HEK293 (cell line): ENCODE data around the gene MORN1.

Experiments used
- SP2 ChIP-seq: fragments of 450-650 bp; formaldehyde crosslinking; IDR thresholded peaks from 2 replicates; pipeline ENCODE4 v1.5.1; 2016; ENCODE audit warnings: missing biosample characterization, missing genetic modification characterization
- ZNF114 ChIP-seq: fragments of 450-650 bp; formaldehyde crosslinking; IDR thresholded peaks from 2 replicates; pipeline ENCODE4 v1.5.0; 2017; ENCODE audit warnings: missing biosample characterization, missing genetic modification characterization
- ZNF274 ChIP-seq, 2 experiments: fragments of 200-500 bp in 1 of 2; fragments of 450-650 bp in 1 of 2; sonication (Bioruptor generic) in 1 of 2; formaldehyde crosslinking in 1 of 2; IDR thresholded peaks; 2 replicates each; pipeline versions ENCODE4 v1.5.1 to v1.6.1; 2014 to 2016; ENCODE audit warnings: borderline replicate concordance in 1 of 2, inconsistent platforms in 1 of 2, low read length in 1 of 2, missing biosample characterization in 1 of 2, missing genetic modification characterization in 1 of 2
- ZNF416 ChIP-seq: fragments of 450-650 bp; formaldehyde crosslinking; IDR thresholded peaks from 2 replicates; pipeline ENCODE4 v1.5.1; 2016; ENCODE audit warnings: missing biosample characterization, missing genetic modification characterization
- TF ChIP-seq, protein P1 (sequence below): fragments of 450-650 bp; formaldehyde crosslinking; IDR thresholded peaks from 2 replicates; pipeline ENCODE4 v1.5.1; 2016; ENCODE audit warnings: missing biosample characterization, missing genetic modification characterization
- TF ChIP-seq, protein P2 (sequence below): fragments of 450-650 bp; formaldehyde crosslinking; IDR thresholded peaks from 2 replicates; pipeline ENCODE4 v1.5.1; 2016; ENCODE audit warnings: missing biosample characterization, missing genetic modification characterization, low read depth

DNA sequence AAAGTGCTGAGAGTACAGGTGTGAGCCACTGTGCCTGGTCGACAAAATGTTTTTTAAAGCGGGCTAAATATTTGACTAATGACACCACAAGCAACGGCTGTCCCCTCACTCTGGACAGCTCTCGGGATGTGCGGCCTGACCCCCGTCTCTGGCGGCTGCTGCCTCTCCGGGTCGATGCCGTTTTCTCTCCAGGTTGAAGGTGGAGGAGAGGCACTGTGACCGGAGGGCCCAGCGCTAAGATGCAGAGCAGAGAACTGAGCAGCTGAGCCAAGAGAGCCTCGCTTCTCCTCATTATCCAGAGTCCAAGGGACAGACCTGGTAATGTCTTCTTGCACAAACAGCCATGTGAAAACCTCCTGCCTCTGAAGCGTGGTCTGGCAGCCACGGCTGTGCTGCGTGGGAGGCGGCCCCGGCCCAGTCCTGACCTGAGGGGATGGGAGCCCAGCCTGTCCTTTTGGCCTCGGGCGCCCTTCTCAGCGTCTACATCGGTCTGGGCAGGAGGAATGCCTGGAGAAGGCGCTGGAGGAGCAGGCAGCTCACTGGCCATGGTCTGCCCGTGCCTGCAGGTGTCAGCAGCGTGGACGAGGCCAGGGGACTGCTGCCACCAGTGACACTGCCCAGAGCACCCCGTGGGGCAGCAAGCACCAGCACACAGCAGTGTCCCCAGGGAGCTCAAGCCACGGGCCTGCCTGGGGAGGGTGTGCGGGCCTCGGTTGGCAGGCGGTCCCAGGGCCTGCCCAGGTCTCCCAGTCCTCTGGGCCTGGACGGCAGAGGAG lies 10.3 kb downstream of the MORN1 start:
- TF ChIP-seq ZNF274 (IDR thresholded peaks at IDR 0.05; ENCODE audit: low read length) (no peak), ZNF274 (tag by site-specific recombination; IDR thresholded peaks at IDR 0.05; ENCODE audit: borderline replicate concordance) (no peak), ZNF416 (tag by site-specific recombination) (no peak), ZNF114 (no peak), SP2 (tag by site-specific recombination) (no peak)
- TF ChIP-seq, protein P1, sequence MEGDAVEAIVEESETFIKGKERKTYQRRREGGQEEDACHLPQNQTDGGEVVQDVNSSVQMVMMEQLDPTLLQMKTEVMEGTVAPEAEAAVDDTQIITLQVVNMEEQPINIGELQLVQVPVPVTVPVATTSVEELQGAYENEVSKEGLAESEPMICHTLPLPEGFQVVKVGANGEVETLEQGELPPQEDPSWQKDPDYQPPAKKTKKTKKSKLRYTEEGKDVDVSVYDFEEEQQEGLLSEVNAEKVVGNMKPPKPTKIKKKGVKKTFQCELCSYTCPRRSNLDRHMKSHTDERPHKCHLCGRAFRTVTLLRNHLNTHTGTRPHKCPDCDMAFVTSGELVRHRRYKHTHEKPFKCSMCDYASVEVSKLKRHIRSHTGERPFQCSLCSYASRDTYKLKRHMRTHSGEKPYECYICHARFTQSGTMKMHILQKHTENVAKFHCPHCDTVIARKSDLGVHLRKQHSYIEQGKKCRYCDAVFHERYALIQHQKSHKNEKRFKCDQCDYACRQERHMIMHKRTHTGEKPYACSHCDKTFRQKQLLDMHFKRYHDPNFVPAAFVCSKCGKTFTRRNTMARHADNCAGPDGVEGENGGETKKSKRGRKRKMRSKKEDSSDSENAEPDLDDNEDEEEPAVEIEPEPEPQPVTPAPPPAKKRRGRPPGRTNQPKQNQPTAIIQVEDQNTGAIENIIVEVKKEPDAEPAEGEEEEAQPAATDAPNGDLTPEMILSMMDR (tag by site-specific recombination): no peak
- TF ChIP-seq, protein P2, sequence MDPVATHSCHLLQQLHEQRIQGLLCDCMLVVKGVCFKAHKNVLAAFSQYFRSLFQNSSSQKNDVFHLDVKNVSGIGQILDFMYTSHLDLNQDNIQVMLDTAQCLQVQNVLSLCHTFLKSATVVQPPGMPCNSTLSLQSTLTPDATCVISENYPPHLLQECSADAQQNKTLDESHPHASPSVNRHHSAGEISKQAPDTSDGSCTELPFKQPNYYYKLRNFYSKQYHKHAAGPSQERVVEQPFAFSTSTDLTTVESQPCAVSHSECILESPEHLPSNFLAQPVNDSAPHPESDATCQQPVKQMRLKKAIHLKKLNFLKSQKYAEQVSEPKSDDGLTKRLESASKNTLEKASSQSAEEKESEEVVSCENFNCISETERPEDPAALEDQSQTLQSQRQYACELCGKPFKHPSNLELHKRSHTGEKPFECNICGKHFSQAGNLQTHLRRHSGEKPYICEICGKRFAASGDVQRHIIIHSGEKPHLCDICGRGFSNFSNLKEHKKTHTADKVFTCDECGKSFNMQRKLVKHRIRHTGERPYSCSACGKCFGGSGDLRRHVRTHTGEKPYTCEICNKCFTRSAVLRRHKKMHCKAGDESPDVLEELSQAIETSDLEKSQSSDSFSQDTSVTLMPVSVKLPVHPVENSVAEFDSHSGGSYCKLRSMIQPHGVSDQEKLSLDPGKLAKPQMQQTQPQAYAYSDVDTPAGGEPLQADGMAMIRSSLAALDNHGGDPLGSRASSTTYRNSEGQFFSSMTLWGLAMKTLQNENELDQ (tag by site-specific recombination): no peak
